IPS-15b (cell line): ENCODE data around the gene CHRNA3.

Experiments used
- H3K27me3 ChIP-seq: one replicate; pipeline ENCODE4 v1.6.1; 2013; ENCODE audit warnings: low read length; ENCODE audit not compliant: control insufficient read depth, insufficient read depth
- H3K36me3 ChIP-seq: one replicate; pipeline ENCODE4 v1.6.1; 2013; ENCODE audit warnings: low read length; ENCODE audit not compliant: control insufficient read depth, insufficient read depth
- H3K4me1 ChIP-seq: one replicate; pipeline ENCODE4 v1.6.1; 2013; ENCODE audit warnings: mild to moderate bottlenecking, low read length; ENCODE audit not compliant: control insufficient read depth, insufficient read depth
- H3K4me3 ChIP-seq: one replicate; pipeline ENCODE4 v1.5.1; 2013; ENCODE audit warnings: low read depth, low read length
- H3K9ac ChIP-seq: one replicate; pipeline ENCODE4 v1.6.1; 2013; ENCODE audit warnings: low read depth, mild to moderate bottlenecking, low read length
- H3K9me3 ChIP-seq: one replicate; pipeline ENCODE4 v1.6.1; 2013; ENCODE audit warnings: mild to moderate bottlenecking, low read length; ENCODE audit not compliant: control insufficient read depth, insufficient read depth

CHRNA3 gene

GRCh38 chr15:78623786-78624497 is 3.1 kb upstream of the CHRNA3 start:
- Histone ChIP-seq H3K36me3 (no peaks in the 10 kb centered on the region), H3K9me3 (no peaks in the 10 kb centered on the region), H3K27me3 (peaks cover 34% of the 10 kb centered on the region)

GRCh38 chr15:78621810-78622402 is 1.1 kb upstream of the CHRNA3 start:
- H3K36me3 ChIP-seq, result no peaks in the 10 kb centered on the region
- peaks cover 38% of the 10 kb centered on the region for H3K27me3 ChIP-seq
- H3K9ac ChIP-seq, result no peak overlapping the region
- H3K4me3 ChIP-seq, result no peak overlapping the region
- no peaks in the 10 kb centered on the region for H3K9me3 ChIP-seq
- peaks cover 2% of the 10 kb centered on the region for H3K4me1 ChIP-seq

More at GRCh38 chr15:78623786-78624497, 3.1 kb upstream of the CHRNA3 start:
- H3K4me3 ChIP-seq, result no peak overlapping the region
- H3K4me1 ChIP-seq, result peaks cover 2% of the 10 kb centered on the region
- no peak overlapping the region for H3K9ac ChIP-seq

GRCh38 chr15:78620021-78620526 is 722 bp downstream of the CHRNA3 start:
- Histone ChIP-seq H3K36me3 (no peaks in the 10 kb centered on the region), H3K4me1 (peaks cover 2% of the 10 kb centered on the region), H3K9ac (no peak overlapping the region), H3K4me3 (peak overlapping the region; percentile 53), H3K27me3 (peaks cover 38% of the 10 kb centered on the region), H3K9me3 (no peaks in the 10 kb centered on the region)

- no peaks in the 10 kb centered on the region for H3K9me3 ChIP-seq
- H3K9ac ChIP-seq, result no peak overlapping the region
- H3K27me3 ChIP-seq, result peaks cover 38% of the 10 kb centered on the region
- peaks cover 2% of the 10 kb centered on the region for H3K4me1 ChIP-seq
- no peaks in the 10 kb centered on the region for H3K36me3 ChIP-seq
- H3K4me3 ChIP-seq, result peak overlapping the region; percentile 53
These were observed 1.5 kb downstream of the CHRNA3 start for GRCh38 chr15:78619022-78619950.

- no peak overlapping the region for H3K9ac ChIP-seq
- H3K9me3 ChIP-seq, result no peaks in the 10 kb centered on the region
- H3K4me3 ChIP-seq, result no peak overlapping the region
- H3K36me3 ChIP-seq, result no peaks in the 10 kb centered on the region
- H3K27me3 ChIP-seq, result peaks cover 38% of the 10 kb centered on the region
- peaks cover 2% of the 10 kb centered on the region for H3K4me1 ChIP-seq
These were observed 2.3 kb downstream of the CHRNA3 start for GRCh38 chr15:78618490-78618934.

GRCh38 chr15:78618064-78618463 is 2.7 kb downstream of the CHRNA3 start:
- H3K4me1 ChIP-seq, result peaks cover 2% of the 10 kb centered on the region
- H3K27me3 ChIP-seq, result peaks cover 36% of the 10 kb centered on the region
- H3K9ac ChIP-seq, result no peak overlapping the region
- no peaks in the 10 kb centered on the region for H3K36me3 ChIP-seq
- H3K4me3 ChIP-seq, result no peak overlapping the region
- no peaks in the 10 kb centered on the region for H3K9me3 ChIP-seq

GRCh38 chr15:78617516-78617915 is 3.3 kb downstream of the CHRNA3 start:
- Histone ChIP-seq H3K36me3 (no peaks in the 10 kb centered on the region), H3K27me3 (peaks cover 34% of the 10 kb centered on the region), H3K4me3 (no peak overlapping the region), H3K9ac (peak overlapping the region; percentile 24), H3K4me1 (peaks cover 2% of the 10 kb centered on the region), H3K9me3 (no peaks in the 10 kb centered on the region)

GRCh38 chr15:78617076-78617475 is 3.7 kb downstream of the CHRNA3 start:
- H3K4me3 ChIP-seq, result no peak overlapping the region
- peaks cover 2% of the 10 kb centered on the region for H3K4me1 ChIP-seq
- H3K9ac ChIP-seq, result no peak overlapping the region
- H3K27me3 ChIP-seq, result peaks cover 30% of the 10 kb centered on the region
- H3K36me3 ChIP-seq, result no peaks in the 10 kb centered on the region
- no peaks in the 10 kb centered on the region for H3K9me3 ChIP-seq

GRCh38 chr15:78616506-78616905 is 4.3 kb downstream of the CHRNA3 start:
- Histone ChIP-seq H3K4me3 (no peak overlapping the region), H3K4me1 (peaks cover 2% of the 10 kb centered on the region), H3K36me3 (no peaks in the 10 kb centered on the region), H3K9ac (no peak overlapping the region), H3K27me3 (peaks cover 24% of the 10 kb centered on the region), H3K9me3 (no peaks in the 10 kb centered on the region)

GRCh38 chr15:78615151-78615589 is 5.6 kb downstream of the CHRNA3 start:
- H3K36me3 ChIP-seq, result no peaks in the 10 kb centered on the region
- no peak overlapping the region for H3K4me3 ChIP-seq
- peaks cover 16% of the 10 kb centered on the region for H3K27me3 ChIP-seq
- no peaks in the 10 kb centered on the region for H3K9me3 ChIP-seq
- H3K9ac ChIP-seq, result no peak overlapping the region
- peaks cover 2% of the 10 kb centered on the region for H3K4me1 ChIP-seq

GRCh38 chr15:78614021-78614420 is 6.8 kb downstream of the CHRNA3 start:
- no peaks in the 10 kb centered on the region for H3K4me1 ChIP-seq
- H3K9me3 ChIP-seq, result no peaks in the 10 kb centered on the region
- H3K27me3 ChIP-seq, result peaks cover 5% of the 10 kb centered on the region
- H3K36me3 ChIP-seq, result no peaks in the 10 kb centered on the region
- no peak overlapping the region for H3K9ac ChIP-seq
- no peak overlapping the region for H3K4me3 ChIP-seq
